IMR-90 (cell line): ENCODE results near the gene ADGRG6. TPM values are rescaled to one million over a fixed set of nuclear protein-coding genes. Genes with fewer than 3 reads are reported as not detected.

Source experiments
- ATAC-seq: fragments of 200-7000 bp; cut with Tn5 transposase; 2 replicates; pipeline ENCODE4 v1.9.1; 2020; ENCODE audit warnings: low read depth, mild to moderate bottlenecking, moderate library complexity
- BruUV-seq: library from RNA; stranded (reverse); fragments of 400-500 nt; replicated peaks from 2 replicates; lab custom pipeline; 2021; lab: Mats Ljungman, UMichigan
- CTCF ChIA-PET: fragments of 300-600 bp; formaldehyde crosslinking; extraction: SDS; loops from one replicate; lab custom pipeline; 2021; ENCODE audit warnings: antibody characterized with exemption; lab: Yijun Ruan, JAX
- POLR2A ChIA-PET: fragments of 300-600 bp; sonication (Branson Sonifier 250); formaldehyde crosslinking; loops from one replicate; lab custom pipeline; 2022; ENCODE audit warnings: antibody characterized with exemption; ENCODE audit not compliant: unreplicated experiment; lab: Charles Lee
- DNase-seq: peaks from one replicate; pipeline ENCODE4 v3.0.0; 2013
- H2AFZ ChIP-seq: replicated peaks from 2 replicates; pipeline ENCODE3; 2013; ENCODE audit warnings: low read length, mild to moderate bottlenecking; ENCODE audit not compliant: poor library complexity
- H2AK5ac ChIP-seq: 2 replicates; pipeline ENCODE4 v1.6.1; 2013; ENCODE audit warnings: low read depth, low read length, inconsistent platforms
- H2AK9ac ChIP-seq: replicated peaks from 2 replicates; pipeline ENCODE3; 2013; ENCODE audit warnings: mild to moderate bottlenecking, low read depth, low read length, moderate library complexity; ENCODE audit not compliant: poor library complexity
- H2BK120ac ChIP-seq: 2 replicates; pipeline ENCODE4 v1.6.1; 2013; ENCODE audit warnings: low read depth, low read length, inconsistent platforms
- H2BK15ac ChIP-seq: 3 replicates; pipeline ENCODE4 v1.6.1; 2013; ENCODE audit warnings: low read depth, low read length, inconsistent platforms
- H2BK20ac ChIP-seq: 2 replicates; pipeline ENCODE4 v1.6.1; 2013; ENCODE audit warnings: low read depth, mild to moderate bottlenecking, inconsistent platforms, low read length, moderate library complexity
- H2BK5ac ChIP-seq: 2 replicates; pipeline ENCODE4 v1.6.1; 2013; ENCODE audit warnings: mild to moderate bottlenecking, low read depth, low read length, inconsistent platforms; ENCODE audit not compliant: poor library complexity, severe bottlenecking
- H3K14ac ChIP-seq: replicated peaks from 2 replicates; pipeline ENCODE4 v1.6.1; 2013; ENCODE audit warnings: low read depth, low read length, inconsistent platforms
- H3K18ac ChIP-seq: 2 replicates; pipeline ENCODE4 v1.6.1; 2013; ENCODE audit warnings: low read depth, low read length, control low read depth
- H3K23ac ChIP-seq: 2 replicates; pipeline ENCODE4 v1.6.1; 2013; ENCODE audit warnings: low read depth, low read length, inconsistent platforms
- H3K27ac ChIP-seq: 2 replicates; pipeline ENCODE4 v1.5.1; 2013; ENCODE audit warnings: mild to moderate bottlenecking, control low read depth, low read length; ENCODE audit not compliant: insufficient read depth
- H3K27me3 ChIP-seq: 2 replicates; pipeline ENCODE4 v1.6.1; 2013; ENCODE audit warnings: low read length; ENCODE audit not compliant: control insufficient read depth, insufficient read depth
- H3K36me3 ChIP-seq: 2 replicates; pipeline ENCODE4 v1.6.1; 2013; ENCODE audit warnings: low read length, mixed read lengths; ENCODE audit not compliant: control insufficient read depth, insufficient read depth
- H3K4ac ChIP-seq: 2 replicates; pipeline ENCODE4 v1.6.1; 2013; ENCODE audit warnings: low read depth, low read length, inconsistent platforms
- H3K4me1 ChIP-seq: 2 replicates; pipeline ENCODE4 v1.6.1; 2013; ENCODE audit warnings: low read length, mixed read lengths; ENCODE audit not compliant: control insufficient read depth, insufficient read depth
- H3K4me2 ChIP-seq: 2 replicates; pipeline ENCODE4 v1.6.1; 2013; ENCODE audit warnings: low read depth, mild to moderate bottlenecking, control low read depth, low read length, moderate library complexity
- H3K4me3 ChIP-seq: 2 replicates; pipeline ENCODE4 v1.5.1; 2013; ENCODE audit warnings: low read depth, mild to moderate bottlenecking, control low read depth, low read length, moderate library complexity; ENCODE audit not compliant: insufficient read depth
- H3K56ac ChIP-seq: 2 replicates; pipeline ENCODE4 v1.6.1; 2013; ENCODE audit warnings: low read length, inconsistent platforms; ENCODE audit not compliant: insufficient read depth; ENCODE audit errors: extremely low read depth
- H3K79me1 ChIP-seq, 2 experiments: 2 replicates each; pipeline ENCODE4 v1.6.1; 2013; ENCODE audit warnings: low read length in 2 of 2, inconsistent platforms in 1 of 2, low read depth in 1 of 2
- H3K9ac ChIP-seq: 2 replicates; pipeline ENCODE4 v1.6.1; 2013; ENCODE audit warnings: low read depth, low read length, control low read depth
- H3K9me1 ChIP-seq: 2 replicates; pipeline ENCODE4 v1.6.1; 2013; ENCODE audit warnings: low read length, inconsistent platforms; ENCODE audit not compliant: insufficient read depth
- H3K9me3 ChIP-seq: 2 replicates; pipeline ENCODE4 v1.6.1; 2013; ENCODE audit warnings: low read length; ENCODE audit not compliant: control insufficient read depth, insufficient read depth
- H4K20me1 ChIP-seq: 2 replicates; pipeline ENCODE4 v1.6.1; 2013; ENCODE audit warnings: low read length, inconsistent platforms; ENCODE audit not compliant: insufficient read depth
- H4K5ac ChIP-seq: 2 replicates; pipeline ENCODE4 v1.6.1; 2013; ENCODE audit warnings: mild to moderate bottlenecking, low read depth, low read length, control low read depth
- H4K8ac ChIP-seq, 2 experiments: 2 replicates each; pipeline ENCODE4 v1.6.1; 2013; ENCODE audit warnings: low read depth in 2 of 2, low read length in 2 of 2, control low read depth in 1 of 2, inconsistent platforms in 1 of 2
- H4K91ac ChIP-seq: 2 replicates; pipeline ENCODE4 v1.6.1; 2013; ENCODE audit warnings: low read depth, low read length, inconsistent platforms; ENCODE audit not compliant: insufficient read depth
- CEBPB ChIP-seq: IDR thresholded peaks from 2 replicates; pipeline ENCODE4 v1.6.1; 2012; ENCODE audit warnings: low read depth, low read length, improper control_type of control experiment
- CHD1 ChIP-seq: IDR thresholded peaks from 2 replicates; pipeline ENCODE4 v1.6.1; 2012; ENCODE audit warnings: low read depth, low read length, improper control_type of control experiment
- FOS ChIP-seq: fragments of 150-350 bp; IDR thresholded peaks from 2 replicates; pipeline ENCODE4 v1.6.1; 2016; ENCODE audit warnings: low read depth, low read length
- MAFK ChIP-seq: IDR thresholded peaks from 2 replicates; pipeline ENCODE4 v1.6.1; 2012; ENCODE audit warnings: low read depth, low read length, improper control_type of control experiment
- SMC3 ChIP-seq: fragments of 150-350 bp; IDR thresholded peaks from 2 replicates; pipeline ENCODE4 v1.6.1; 2016; ENCODE audit warnings: low read depth, mild to moderate bottlenecking, antibody characterized with exemption, low read length, moderate library complexity
- USF2 ChIP-seq: fragments of 150-350 bp; IDR thresholded peaks from 2 replicates; pipeline ENCODE4 v1.6.1; 2017; ENCODE audit warnings: mild to moderate bottlenecking, antibody characterized with exemption, low read length, low read depth
- WGBS, 2 experiments: methylation state at CpG; one replicate each; pipeline versions ENCODE4 v1.1.5 to v1.1.7; 2013; ENCODE audit warnings: missing lambda C conversion rate in 2 of 2; ENCODE audit not compliant: insufficient read length in 1 of 2; ENCODE audit errors: extremely low coverage in 2 of 2; 5-methylcytosine and 5-hydroxymethylcytosine counted together
- dilution Hi-C: fragments of 300-500 bp; cut with HindIII; formaldehyde crosslinking; loops from one replicate; pipeline ENCODE4 v1.14.3; 2018; ENCODE audit warnings: low sequenced_read_pairs; ENCODE audit not compliant: unreplicated experiment
- in situ Hi-C: fragments of 300-500 bp; cut with MboI; formaldehyde crosslinking; loops from 3 replicates; pipeline ENCODE4 v1.14.3; 2019; ENCODE audit warnings: low sequenced_read_pairs, inconsistent platforms, mixed read lengths
- intact Hi-C: fragments of 100-400 bp; cut with micrococcal nuclease; formaldehyde crosslinking; loops from 2 replicates; pipeline ENCODE4 v1.10.0; 2022
- polyA plus RNA-seq, 3 experiments: library from polyadenylated mRNA; depleted of rRNA; stranded (reverse); fragments of >200 nt; gene quantifications; 2 replicates each; pipeline ENCODE4 v1.2.3, GENCODE V29; 2012; ENCODE audit warnings: low replicate concordance in 1 of 3
- total RNA-seq: library from RNA; depleted of rRNA; stranded (reverse); fragments of >200 nt; gene quantifications from 2 replicates; pipeline ENCODE4 v1.2.3, GENCODE V29; 2012

Gene ADGRG6
- total and polyA plus RNA-seq, 2 of the 4 experiments (the other 2 are of a cell fraction), result 10.0 to 20.3 TPM

GRCh38 chr6:142482249-142482648, 180.4 kb downstream of the ADGRG6 start:
- no peak overlapping the region for H3K18ac ChIP-seq
- no peak overlapping the region for H4K5ac ChIP-seq
- H3K4me2 ChIP-seq, result no peak overlapping the region
- H4K8ac ChIP-seq, result no peak overlapping the region
- H3K4me1 ChIP-seq, result peaks cover 7% of the 10 kb centered on the region
- H2BK20ac ChIP-seq, result no peak overlapping the region
- H4K20me1 ChIP-seq, result no peaks in the 10 kb centered on the region
- WGBS, 2 experiments, result 83% methylated on average over 1 of the region's 1 CpG; no CpG with 5 or more reads in 1 of the 2 experiments
- H4K91ac ChIP-seq, result no peak overlapping the region
- BruUV-seq, result no TSS peak
- DNase-seq (peak; percentile 14), ATAC-seq (no peak)
- no peak overlapping the region for H3K56ac ChIP-seq
- no peak overlapping the region for H3K27ac ChIP-seq
- H3K4ac ChIP-seq, result no peak overlapping the region
- no peaks in the 10 kb centered on the region for H3K36me3 ChIP-seq
- dilution Hi-C loops (no loop called here), intact Hi-C loops (no loop called here), in situ Hi-C loops (no loop called here)
- peaks cover 5% of the 10 kb centered on the region; the same call in 1 of the 2 replicates for H3K9me1 ChIP-seq
- POLR2A ChIA-PET, result no interaction called here
- TF ChIP-seq SMC3 (no peak), CEBPB (peak; percentile 37; the same call in 1 of the 2 replicates), MAFK (no peak), CHD1 (no peak), FOS (no peak), USF2 (no peak)
- no peak overlapping the region for H2AFZ ChIP-seq
- no peak overlapping the region for H2AK9ac ChIP-seq
- H3K9ac ChIP-seq, result no peak overlapping the region
- no peak overlapping the region for H2AK5ac ChIP-seq
- H2BK15ac ChIP-seq, result no peak overlapping the region
- H3K14ac ChIP-seq, result no peak overlapping the region
- H3K23ac ChIP-seq, result no peak overlapping the region
- no peak overlapping the region for H3K4me3 ChIP-seq
- H2BK120ac ChIP-seq, result no peak overlapping the region
- CTCF ChIA-PET, result no interaction called here
- H3K79me1 ChIP-seq, result no peaks in the 10 kb centered on the region
- H2BK5ac ChIP-seq, result no peak overlapping the region
- no peaks in the 10 kb centered on the region for H3K27me3 ChIP-seq
- H3K9me3 ChIP-seq, result no peaks in the 10 kb centered on the region
